ENCODE measurements around the gene INHBB. TPM values are rescaled to one million over a fixed set of nuclear protein-coding genes. Genes with fewer than 3 reads are reported as not detected.

The INHBB gene
- total and polyA plus RNA-seq, 9 of the 15 experiments (the other 6 are each of a cell fraction or from before 2014, with no cell fraction given), result not detected

- TF ChIP-seq ZNF398 (CRISPR knock-in tag; IDR thresholded peaks at IDR 0.05) (no peak), MYC (IDR thresholded peaks at IDR 0.05; ENCODE audit: low read depth, low read length) (peak; percentile 48; the same call in 1 of the 2 replicates), MYC (CRISPR knock-in tag; IDR thresholded peaks at IDR 0.05; ENCODE audit: borderline replicate concordance, low read depth) (no peak), ATF1 (CRISPR knock-in tag; IDR thresholded peaks at IDR 0.05) (no peak), ATF1 (tag; IDR thresholded peaks at IDR 0.05) (no peak), TEAD4 (IDR thresholded peaks at IDR 0.05; ENCODE audit: low read length) (peak; percentile 78), TEAD4 (CRISPR knock-in tag; IDR thresholded peaks at IDR 0.05; ENCODE audit: borderline replicate concordance) (no peak), XRCC5 (IDR thresholded peaks at IDR 0.05; ENCODE audit: low read depth, low read length) (no peak), JUND (IDR thresholded peaks at IDR 0.05; ENCODE audit: borderline replicate concordance, low read depth, low read length) (0 out of 2 replicates have a peak, but pooled peaks have one; percentile 4), JUND (tag; IDR thresholded peaks at IDR 0.05; ENCODE audit: borderline replicate concordance, low read depth, low read length) (no peak; the same call in 2 of the 3 replicates), ZNF318 (IDR thresholded peaks at IDR 0.05; ENCODE audit: borderline replicate concordance in 1 of 2, low read depth in 1 of 2) (no peak), HOXB6 (CRISPR knock-in tag; IDR thresholded peaks at IDR 0.05; ENCODE audit: borderline replicate concordance) (no peak), ATF3 (IDR thresholded peaks at IDR 0.05) (no peak), ATF3 (CRISPR knock-in tag; conservative IDR thresholded peaks at IDR 0.05) (no peak), COPS2 (conservative IDR thresholded peaks at IDR 0.05) (no peak), BACH1 (tag; IDR thresholded peaks at IDR 0.05) (no peak), LARP7 (IDR thresholded peaks at IDR 0.05) (no peak), RCOR1 (IDR thresholded peaks at IDR 0.05; ENCODE audit: borderline replicate concordance in 1 of 2, low read depth in 2 of 2, low read length in 2 of 2) (peak in 1 of 2 experiments; percentile 84; a peak in 2 of 4 replicates)
Observed at GRCh38 chr2:120323807-120324399, 22.0 kb upstream of the INHBB start (continued).

All from K562 (cell line).